ENCODE results near the gene SPCS3.

Gene SPCS3

GRCh38 chr4:176380352-176381157, 60.8 kb downstream of the SPCS3 start:
- POLR2A ChIA-PET = no interaction called here
- 74% methylated on average over 9 of the region's 11 CpGs for WGBS (ENCODE audit: insufficient coverage)
- Histone ChIP-seq H3K4me3 (ENCODE audit: control insufficient read depth in 1 of 7, extremely low read depth in 1 of 7, insufficient read depth in 4 of 7, low read depth in 2 of 7, low read length in 6 of 7) (no peak overlapping the region), H3K27ac (ENCODE audit: insufficient read depth in 1 of 2, low read depth in 1 of 2, low read length in 2 of 2, poor library complexity in 1 of 2, severe bottlenecking in 2 of 2) (no peak overlapping the region), H3K27me3 (replicated peaks in 2 of 5; ENCODE audit: control insufficient read depth in 4 of 5, insufficient read depth in 5 of 5, low read length in 4 of 5) (peaks cover 0 to 6% (median 3%) of the 10 kb centered on the region in 5 experiments), H3K4me1 (ENCODE audit: control extremely low read depth in 1 of 4, control insufficient read depth in 4 of 4, insufficient read depth in 4 of 4, low read length in 3 of 4) (no peaks in the 10 kb centered on the region), H3K9me3 (ENCODE audit: control extremely low read depth in 1 of 5, control insufficient read depth in 4 of 5, insufficient read depth in 2 of 5, low read depth in 1 of 5, low read length in 4 of 5) (no peaks in the 10 kb centered on the region), H3K36me3 (ENCODE audit: control insufficient read depth in 4 of 4, insufficient read depth in 4 of 4, low read length in 3 of 4) (no peaks in the 10 kb centered on the region)
- CTCF ChIA-PET = interaction anchor here (1.2 kb wide), 1 partner anchor 667 kb away, joined by 7 read pairs; no protein-coding TSS in a partner anchor
- peak in 2 of 3 donors; percentile 3 to 4 for DNase-seq
